Measurements from ENCODE around the gene NEUROG2.
"Not testable (repeated sequence)": the region's sequence is repeated elsewhere in the genome, so short reads cannot be mapped to it uniquely, and the experiment has no call there.

NEUROG2 gene

DNA sequence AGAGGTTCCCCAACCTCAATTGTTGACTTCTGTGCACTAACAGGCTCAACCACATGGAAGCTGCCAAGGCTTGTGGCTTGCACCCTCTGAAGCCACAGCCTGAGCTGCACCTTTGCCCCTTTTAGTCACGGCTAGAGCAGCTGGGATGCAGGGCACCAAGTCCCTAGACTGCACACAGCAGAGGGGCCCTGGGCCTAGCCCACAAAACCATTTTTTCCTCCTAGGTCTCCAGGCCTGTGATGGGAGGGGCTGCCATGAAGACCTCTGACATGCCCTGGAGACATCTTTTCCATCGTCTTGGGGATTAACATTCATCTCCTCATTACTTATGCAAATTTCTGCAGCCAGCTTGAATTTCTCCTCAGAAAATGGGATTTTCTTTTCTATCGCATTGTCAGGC lies 25.2 kb downstream of the NEUROG2 start:
- not testable (repeated sequence) for DNase-seq

GRCh38 chr4:112485930-112486329 lies 30.1 kb downstream of the NEUROG2 start:
- no peak for DNase-seq

DNA sequence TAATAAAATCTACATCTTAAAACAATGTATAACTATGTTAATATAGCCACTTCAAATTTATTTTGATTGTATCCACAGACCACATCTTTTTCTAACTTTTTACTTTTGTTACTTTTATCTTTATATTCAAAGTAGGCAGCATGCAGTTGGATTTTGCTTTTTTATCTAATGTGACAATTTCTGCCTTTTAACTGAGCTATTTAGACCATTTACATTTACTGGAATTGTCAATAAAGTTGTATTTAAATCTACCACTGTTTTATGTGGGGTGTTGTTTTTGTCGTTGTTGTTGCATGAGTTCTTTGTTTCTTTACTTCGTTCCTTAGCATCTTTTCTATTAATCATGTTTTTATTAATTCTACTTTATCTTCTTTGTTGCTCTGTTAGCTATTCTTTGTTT lies 42.0 kb downstream of the NEUROG2 start:
- no peak for DNase-seq

DNA sequence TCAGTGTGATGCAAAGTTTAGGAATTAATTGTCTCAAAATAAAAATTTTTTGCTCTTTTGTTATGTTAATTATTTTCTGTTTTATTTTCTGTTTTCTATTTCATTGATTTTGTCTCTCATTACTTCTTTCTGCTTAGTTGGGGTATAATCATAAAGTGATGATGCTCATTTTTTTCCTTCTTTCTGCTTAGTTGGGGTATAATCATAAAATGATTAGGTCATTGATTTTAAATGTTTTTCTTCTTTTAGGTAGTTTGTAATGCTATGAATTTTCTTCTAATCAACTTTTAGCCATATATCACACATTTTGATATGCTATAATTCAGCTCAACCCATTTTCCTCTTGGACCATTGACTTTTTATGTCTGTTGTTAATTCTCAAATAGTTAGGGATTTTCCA lies 43.7 kb downstream of the NEUROG2 start:
- no peak for DNase-seq
